HUES48 (cell line): ENCODE data around the gene ZNF584.
A peak's percentile ranks its signal among the peaks of the same experiment; 100 is the strongest.
"Not testable (repeated sequence)": the region's sequence is repeated elsewhere in the genome, so short reads cannot be mapped to it uniquely, and the experiment has no call there.

Source experiments
- H3K27ac ChIP-seq: one replicate; pipeline ENCODE4 v1.7.0; 2013; ENCODE audit warnings: low read depth, low read length, inconsistent platforms
- H3K27me3 ChIP-seq: 2 replicates; pipeline ENCODE4 v1.6.1; 2013; ENCODE audit warnings: mild to moderate bottlenecking, low read length; ENCODE audit not compliant: control insufficient read depth, insufficient read depth
- H3K36me3 ChIP-seq: 2 replicates; pipeline ENCODE4 v1.6.1; 2013; ENCODE audit warnings: low read length; ENCODE audit not compliant: control insufficient read depth, insufficient read depth
- H3K4me1 ChIP-seq: 2 replicates; pipeline ENCODE4 v1.6.1; 2013; ENCODE audit warnings: mild to moderate bottlenecking, low read length; ENCODE audit not compliant: control insufficient read depth, insufficient read depth
- H3K4me3 ChIP-seq: 2 replicates; pipeline ENCODE4 v1.5.1; 2013; ENCODE audit warnings: mild to moderate bottlenecking, low read depth, low read length
- H3K9ac ChIP-seq: 2 replicates; pipeline ENCODE4 v1.6.1; 2013; ENCODE audit warnings: mild to moderate bottlenecking, low read depth, low read length, moderate library complexity
- H3K9me3 ChIP-seq: 2 replicates; pipeline ENCODE4 v1.6.1; 2013; ENCODE audit warnings: low read length; ENCODE audit not compliant: control insufficient read depth, insufficient read depth

ZNF584 gene

DNA sequence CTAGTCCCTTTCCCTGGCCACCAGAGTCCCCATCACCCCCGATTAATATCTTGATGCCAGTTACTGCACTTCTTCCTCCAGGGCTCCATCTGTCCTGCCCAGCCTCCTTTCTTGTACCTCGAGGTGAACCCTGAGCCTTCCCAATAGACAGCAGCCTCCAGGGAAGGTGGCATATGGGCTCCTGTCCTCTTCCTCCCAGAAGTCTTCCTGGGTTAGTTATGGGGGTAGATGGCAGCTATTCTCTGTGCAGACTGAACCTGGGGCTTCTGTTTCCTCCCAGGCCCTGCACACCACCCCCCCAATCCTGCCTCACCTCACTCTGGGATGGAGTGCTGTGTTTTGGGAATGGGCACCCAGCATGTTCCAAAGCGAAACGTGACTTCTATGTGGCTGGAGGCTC lies 10.4 kb upstream of the ZNF584 start:
- no peaks in the 10 kb centered on the region for H3K9me3 ChIP-seq
- H3K4me3 ChIP-seq, result no peak overlapping the region
- no peak overlapping the region for H3K9ac ChIP-seq
- no peak overlapping the region for H3K27ac ChIP-seq
- H3K36me3 ChIP-seq, result peaks cover 19% of the 10 kb centered on the region
- H3K4me1 ChIP-seq, result peaks cover 7% of the 10 kb centered on the region; the same call in 1 of the 2 replicates
- H3K27me3 ChIP-seq, result peaks cover 10% of the 10 kb centered on the region

DNA sequence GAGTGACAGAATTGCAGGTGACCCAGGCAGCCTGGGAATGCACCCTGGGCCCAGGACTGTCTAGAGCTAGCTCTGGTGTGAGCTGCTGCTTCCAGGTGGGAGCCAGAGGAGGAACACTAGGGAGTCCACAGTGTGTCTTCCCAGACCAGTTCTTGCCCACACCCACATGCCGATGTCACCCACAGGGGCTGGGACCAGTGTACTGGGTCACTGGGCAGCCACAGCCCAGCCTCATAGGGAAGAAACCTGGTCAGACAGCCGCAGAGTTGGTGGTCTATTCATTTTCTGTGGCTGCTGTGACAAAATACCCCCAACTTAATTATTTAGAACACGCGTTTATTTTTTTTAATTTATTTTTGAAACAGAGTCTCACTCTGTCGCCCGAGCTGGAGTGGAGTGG lies 9.9 kb upstream of the ZNF584 start:
- H3K9me3 ChIP-seq, result no peaks in the 10 kb centered on the region
- H3K27ac ChIP-seq, result no peak overlapping the region
- H3K36me3 ChIP-seq, result peaks cover 15% of the 10 kb centered on the region
- no peak overlapping the region for H3K4me3 ChIP-seq
- H3K4me1 ChIP-seq, result peaks cover 7% of the 10 kb centered on the region; the same call in 1 of the 2 replicates
- H3K9ac ChIP-seq, result no peak overlapping the region
- peaks cover 10% of the 10 kb centered on the region for H3K27me3 ChIP-seq

DNA sequence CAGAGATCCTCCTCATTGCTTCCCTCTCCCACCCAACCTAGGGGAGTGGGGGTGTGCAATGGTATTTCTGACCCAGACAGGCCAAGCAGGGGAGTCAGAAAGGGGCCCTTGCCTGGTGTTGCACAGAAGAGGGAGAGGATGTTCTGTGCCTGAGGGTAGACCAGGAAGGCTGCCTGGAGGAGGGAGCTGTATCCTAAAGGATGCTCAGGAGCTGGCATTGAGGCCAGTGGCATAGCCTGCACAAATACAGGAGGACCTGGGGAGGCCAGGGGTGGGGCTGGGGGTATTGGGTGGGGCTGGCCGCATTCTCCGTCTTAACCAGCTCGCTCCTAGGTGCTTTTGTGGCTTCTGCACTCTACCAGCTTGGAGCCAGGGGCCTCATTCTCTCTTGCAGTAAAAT lies 8.5 kb upstream of the ZNF584 start:
- H3K9me3 ChIP-seq, result no peaks in the 10 kb centered on the region
- H3K27ac ChIP-seq, result no peak overlapping the region
- H3K9ac ChIP-seq, result no peak overlapping the region
- peaks cover 7% of the 10 kb centered on the region; the same call in 1 of the 2 replicates for H3K4me1 ChIP-seq
- H3K27me3 ChIP-seq, result peaks cover 10% of the 10 kb centered on the region
- no peak overlapping the region for H3K4me3 ChIP-seq
- H3K36me3 ChIP-seq, result peaks cover 1% of the 10 kb centered on the region; the same call in 1 of the 2 replicates

DNA sequence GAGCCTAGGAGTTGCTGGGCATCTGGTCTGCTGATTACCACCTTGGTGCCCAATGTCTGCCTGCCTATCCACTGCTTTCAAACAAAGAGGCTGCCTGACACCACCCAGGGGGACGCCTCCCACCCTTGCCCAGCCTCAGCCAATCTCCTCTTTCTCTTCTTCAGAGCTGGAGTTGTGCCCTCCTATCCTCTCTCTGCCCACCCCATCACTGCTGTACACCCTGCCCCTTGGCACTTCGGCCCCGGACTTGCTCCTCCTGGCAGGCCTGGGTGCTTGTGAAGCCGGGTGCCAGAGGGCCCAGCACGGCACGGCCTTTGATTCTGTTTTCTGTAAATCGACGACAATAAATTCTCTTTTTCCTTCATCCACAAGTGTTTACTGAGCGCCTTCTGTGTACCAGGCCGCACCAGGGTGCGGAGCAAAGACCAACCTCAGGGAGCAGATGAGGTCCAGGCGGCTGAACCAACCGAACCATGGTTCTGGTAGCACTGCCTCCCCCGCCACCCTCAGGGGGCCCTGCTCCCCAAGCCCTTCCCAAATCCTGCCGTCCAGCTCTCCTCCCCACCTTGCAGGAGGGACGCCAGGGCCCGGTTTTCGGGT lies 8.0 kb upstream of the ZNF584 start:
- H3K27me3 ChIP-seq, result peaks cover 10% of the 10 kb centered on the region
- H3K4me1 ChIP-seq, result peaks cover 7% of the 10 kb centered on the region; the same call in 1 of the 2 replicates
- no peak overlapping the region for H3K27ac ChIP-seq
- H3K9ac ChIP-seq, result no peak overlapping the region
- no peaks in the 10 kb centered on the region for H3K9me3 ChIP-seq
- peak overlapping the region; percentile 57 for H3K4me3 ChIP-seq
- H3K36me3 ChIP-seq, result no peaks in the 10 kb centered on the region

DNA sequence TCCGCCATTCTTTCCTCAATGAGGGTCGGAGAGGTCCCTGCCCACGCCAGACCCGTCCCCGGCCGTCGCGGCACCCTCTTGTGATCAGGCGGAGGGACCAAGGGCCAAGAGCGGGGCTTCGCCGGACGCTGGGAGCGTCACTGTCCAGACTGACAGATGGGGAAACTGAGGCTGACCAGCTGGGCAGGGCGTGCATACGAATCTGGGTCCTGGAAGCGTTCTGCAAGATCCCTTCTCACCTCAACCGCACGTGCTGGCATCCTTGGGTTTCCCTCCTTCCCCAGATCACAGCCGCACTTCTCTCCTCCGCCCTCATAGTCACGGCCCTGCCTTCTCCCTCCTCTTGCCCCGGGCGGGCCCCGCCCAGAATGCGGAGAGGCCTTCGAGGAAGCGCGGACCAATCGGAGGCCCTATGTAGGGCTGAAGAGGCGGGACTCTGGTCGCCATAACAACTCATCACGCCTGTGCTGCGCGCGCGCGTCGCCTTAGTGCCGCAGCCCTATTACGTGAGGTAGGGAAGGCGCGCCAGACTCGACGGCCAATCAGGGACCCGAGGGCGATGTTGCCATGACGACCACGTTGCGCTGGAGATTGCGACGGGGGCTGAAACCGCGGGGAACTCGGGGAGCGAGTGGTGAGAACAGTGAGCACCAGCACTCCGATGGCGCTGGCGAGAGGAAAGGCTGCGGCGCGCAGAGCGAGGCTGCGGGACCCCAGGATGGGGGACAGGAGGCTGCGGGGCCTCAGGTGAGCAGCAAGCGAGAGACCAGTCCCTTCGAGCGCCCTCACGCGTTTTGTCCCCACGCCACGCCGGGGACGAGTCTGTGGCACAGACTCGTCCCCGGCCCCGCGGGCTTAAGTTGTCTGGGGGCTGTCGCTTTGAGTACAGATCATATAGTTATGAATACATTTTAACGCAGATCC lies 7.3 kb upstream of the ZNF584 start:
- Histone ChIP-seq H3K9ac (no peak overlapping the region), H3K4me3 (peak overlapping the region; percentile 60), H3K36me3 (no peaks in the 10 kb centered on the region), H3K9me3 (no peaks in the 10 kb centered on the region), H3K27me3 (peaks cover 10% of the 10 kb centered on the region), H3K4me1 (peaks cover 3% of the 10 kb centered on the region; the same call in 1 of the 2 replicates), H3K27ac (peak overlapping the region; percentile 36)

DNA sequence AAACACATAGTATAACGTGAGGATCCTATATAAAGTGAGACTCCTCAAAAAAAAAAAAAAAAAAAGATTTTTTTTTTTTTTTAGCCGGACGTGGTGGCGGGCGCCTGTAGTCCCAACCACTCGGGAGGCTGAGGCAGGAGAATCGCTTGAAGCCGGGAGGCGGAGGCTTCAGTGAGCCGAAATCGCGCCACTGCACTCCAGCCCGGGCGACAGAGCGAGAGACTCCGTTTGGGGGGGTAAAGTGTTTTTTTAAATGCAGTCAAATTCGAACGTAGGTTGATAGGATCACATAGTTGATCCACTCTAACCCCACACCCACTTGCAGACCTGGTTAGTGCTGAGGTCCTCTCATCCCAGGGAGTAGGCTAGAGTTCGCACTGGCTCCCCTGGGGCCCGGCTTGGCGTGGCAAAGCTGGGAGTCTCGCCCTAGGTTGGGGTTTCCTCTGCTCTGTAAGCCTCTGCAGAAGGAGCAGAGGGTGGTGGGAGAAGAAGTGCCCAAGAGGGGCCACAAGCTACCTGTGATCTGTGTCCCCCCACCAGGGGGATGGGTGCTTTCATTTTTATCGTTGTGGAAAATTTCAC lies 6.5 kb upstream of the ZNF584 start:
- H3K4me1 ChIP-seq, result peaks cover 2% of the 10 kb centered on the region; the same call in 1 of the 2 replicates
- peaks cover 6% of the 10 kb centered on the region for H3K27me3 ChIP-seq
- H3K27ac ChIP-seq, result no peak overlapping the region
- no peaks in the 10 kb centered on the region for H3K9me3 ChIP-seq
- H3K9ac ChIP-seq, result no peak overlapping the region
- H3K36me3 ChIP-seq, result no peaks in the 10 kb centered on the region
- H3K4me3 ChIP-seq, result peak overlapping the region; percentile 60

DNA sequence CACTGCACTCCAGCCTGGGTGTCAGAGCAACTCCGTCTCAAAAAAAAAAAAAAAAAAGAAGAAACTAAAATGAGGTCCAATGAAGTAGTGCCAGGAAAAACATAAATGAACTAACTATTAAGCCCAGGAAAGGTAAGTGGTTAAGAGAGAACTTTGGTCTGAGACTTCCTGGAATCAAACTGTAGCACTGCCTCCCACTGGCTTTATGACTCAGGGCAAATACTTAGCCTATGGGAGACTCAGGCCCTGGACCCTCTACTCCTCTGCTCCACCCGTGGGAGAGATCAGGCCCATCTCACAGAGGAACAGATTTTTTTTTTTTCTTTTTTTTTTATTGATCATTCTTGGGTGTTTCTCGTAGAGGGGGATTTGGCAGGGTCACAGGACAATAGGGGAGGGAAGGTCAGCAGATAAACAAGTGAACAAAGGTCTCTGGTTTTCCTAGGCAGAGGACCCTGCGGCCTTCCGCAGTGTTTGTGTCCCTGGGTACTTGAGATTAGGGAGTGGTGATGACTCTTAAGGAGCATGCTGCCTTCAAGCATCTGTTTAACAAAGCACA lies 4.5 kb upstream of the ZNF584 start:
- H3K9ac ChIP-seq, H3K4me3 ChIP-seq, H3K9me3 ChIP-seq, H3K36me3 ChIP-seq, H3K4me1 ChIP-seq, H3K27ac ChIP-seq, H3K27me3 ChIP-seq: not testable (repeated sequence)

DNA sequence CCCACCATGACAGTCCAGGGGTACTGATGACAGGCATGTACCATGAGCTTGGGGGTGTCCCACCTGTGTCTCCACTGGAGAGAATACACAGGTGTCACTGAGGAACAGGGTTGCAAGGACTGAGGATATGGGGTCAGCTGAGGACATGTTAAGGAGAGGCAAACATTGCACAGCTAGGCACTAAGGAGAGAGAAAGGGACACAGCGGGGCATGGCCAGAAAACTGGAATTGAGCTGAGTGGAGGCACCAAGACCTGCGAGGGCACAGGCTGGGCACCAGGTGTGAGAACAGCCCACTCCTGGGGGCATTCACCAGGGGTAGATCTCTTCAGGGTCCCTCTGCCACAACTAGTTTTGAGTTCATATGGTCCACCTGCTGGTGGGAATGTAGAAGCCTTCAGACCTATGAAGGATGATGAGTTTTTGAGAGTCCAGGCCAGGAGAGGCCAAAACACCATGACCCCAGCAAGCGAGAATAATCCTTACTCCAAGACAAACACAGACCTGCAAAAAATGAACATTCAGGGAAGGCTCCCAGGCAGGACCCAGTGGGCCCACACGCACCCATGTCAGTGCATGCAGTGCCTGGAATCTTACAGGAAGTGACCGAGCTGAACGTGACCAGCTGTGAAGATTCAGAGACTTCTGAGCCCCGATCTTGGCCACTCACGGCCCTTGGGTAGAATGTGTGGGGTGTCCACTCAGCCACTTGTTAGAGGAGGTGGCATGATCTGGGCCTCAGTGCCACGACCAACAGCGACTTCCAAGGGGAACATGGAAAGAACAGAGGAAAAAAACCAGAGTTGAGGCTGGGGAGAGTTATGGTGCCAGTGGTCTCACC lies 1.4 kb upstream of the ZNF584 start:
- no peak overlapping the region for H3K9ac ChIP-seq
- H3K4me3 ChIP-seq, result peak overlapping the region; percentile 93
- H3K36me3 ChIP-seq, result no peaks in the 10 kb centered on the region
- H3K27ac ChIP-seq, result no peak overlapping the region
- peaks cover 7% of the 10 kb centered on the region; the same call in 1 of the 2 replicates for H3K27me3 ChIP-seq
- no peaks in the 10 kb centered on the region for H3K9me3 ChIP-seq
- H3K4me1 ChIP-seq, result no peaks in the 10 kb centered on the region

DNA sequence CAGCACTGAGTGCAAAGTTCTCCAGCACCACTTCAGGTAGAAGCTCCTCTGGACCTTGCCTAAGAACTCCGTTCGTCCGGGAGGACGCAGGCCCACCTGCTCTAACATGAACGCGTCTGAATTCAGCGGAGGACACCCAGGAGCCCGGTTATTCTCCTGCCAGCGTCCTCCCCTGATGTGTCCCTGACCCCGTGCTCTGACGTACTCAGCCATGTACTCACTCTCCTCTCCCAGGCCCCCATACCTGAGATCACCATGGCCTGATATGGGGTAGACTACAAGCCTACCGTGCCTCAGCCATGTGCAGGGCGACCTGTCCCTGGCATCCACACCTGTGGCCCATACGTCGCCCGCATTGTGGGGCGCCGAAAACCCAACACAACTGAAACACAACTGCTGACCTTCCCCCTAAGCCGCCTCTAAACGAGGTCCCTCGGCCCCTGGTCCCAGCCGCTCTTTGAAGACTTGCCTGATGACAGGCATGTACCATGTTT lies 744 bp upstream of the ZNF584 start:
- H3K36me3 ChIP-seq, result no peaks in the 10 kb centered on the region
- peak overlapping the region; percentile 88 for H3K27ac ChIP-seq
- H3K27me3 ChIP-seq, result peaks cover 7% of the 10 kb centered on the region; the same call in 1 of the 2 replicates
- peak overlapping the region; percentile 81 for H3K9ac ChIP-seq
- no peaks in the 10 kb centered on the region for H3K9me3 ChIP-seq
- H3K4me3 ChIP-seq, result peak overlapping the region; percentile 93
- H3K4me1 ChIP-seq, result no peaks in the 10 kb centered on the region
